Stimulated activated CD4-positive, alpha-beta T cell treated with anti-CD3 and anti-CD28 coated beads, Interleukin-15, amount 100 ng/mL, for 1 hour (primary cell): ENCODE measurements around the gene ITPKA.
"Not testable (repeated sequence)": the region's sequence is repeated elsewhere in the genome, so short reads cannot be mapped to it uniquely, and the experiment has no call there.

Source experiments
- DNase-seq, 2 donors: peaks; one replicate each; pipeline ENCODE4 v3.0.0-alpha.2; 2020; ENCODE audit warnings: low read depth in 1 of 2, low spot score in 1 of 2

Gene ITPKA

DNA sequence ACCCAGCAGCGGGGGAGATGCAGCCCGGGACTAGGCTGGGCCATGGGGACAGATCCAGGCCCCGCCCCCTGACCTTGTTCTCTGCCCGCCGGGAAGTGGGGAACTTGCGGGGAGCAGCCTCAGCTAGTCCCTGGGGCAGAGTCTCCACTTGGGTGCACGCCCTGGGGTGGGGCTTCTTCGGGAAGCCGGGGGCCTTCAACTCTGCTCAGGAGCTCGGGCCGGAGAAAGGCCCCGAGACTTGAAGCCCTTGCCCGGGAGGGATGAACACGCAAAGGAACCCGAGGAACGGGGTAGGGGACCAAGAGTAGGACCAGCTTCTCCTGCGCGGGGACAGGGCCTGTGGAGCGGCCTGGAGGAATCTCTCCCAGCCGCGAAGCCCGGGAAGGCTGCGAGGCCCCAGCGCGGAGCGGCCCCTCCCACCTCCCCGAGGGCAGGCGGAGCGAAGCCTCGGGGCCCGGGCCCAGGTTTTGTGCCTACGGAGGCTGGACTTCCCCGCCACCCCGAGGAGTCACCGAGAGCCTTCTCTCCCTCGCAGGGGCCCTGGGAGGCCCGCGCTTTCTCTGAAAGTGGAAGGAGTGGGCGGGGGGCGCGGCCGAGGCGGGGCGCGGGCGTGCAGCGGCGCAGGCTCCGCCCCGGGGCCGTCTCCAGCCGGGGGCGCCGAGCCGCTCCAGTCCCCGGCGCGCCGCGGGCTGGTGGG is at the start of gene ITPKA:
TSS of gene ITPKA (plus strand) at position 670 of the 697 bp plus-strand sequence. CDS start 54 bp downstream, outside the sequence.
- DNase-seq = peak; percentile 50 to 89

- DNase-seq = no peak
Measured at GRCh38 chr15:41445399-41445798, 48.3 kb upstream of the ITPKA start.

DNA sequence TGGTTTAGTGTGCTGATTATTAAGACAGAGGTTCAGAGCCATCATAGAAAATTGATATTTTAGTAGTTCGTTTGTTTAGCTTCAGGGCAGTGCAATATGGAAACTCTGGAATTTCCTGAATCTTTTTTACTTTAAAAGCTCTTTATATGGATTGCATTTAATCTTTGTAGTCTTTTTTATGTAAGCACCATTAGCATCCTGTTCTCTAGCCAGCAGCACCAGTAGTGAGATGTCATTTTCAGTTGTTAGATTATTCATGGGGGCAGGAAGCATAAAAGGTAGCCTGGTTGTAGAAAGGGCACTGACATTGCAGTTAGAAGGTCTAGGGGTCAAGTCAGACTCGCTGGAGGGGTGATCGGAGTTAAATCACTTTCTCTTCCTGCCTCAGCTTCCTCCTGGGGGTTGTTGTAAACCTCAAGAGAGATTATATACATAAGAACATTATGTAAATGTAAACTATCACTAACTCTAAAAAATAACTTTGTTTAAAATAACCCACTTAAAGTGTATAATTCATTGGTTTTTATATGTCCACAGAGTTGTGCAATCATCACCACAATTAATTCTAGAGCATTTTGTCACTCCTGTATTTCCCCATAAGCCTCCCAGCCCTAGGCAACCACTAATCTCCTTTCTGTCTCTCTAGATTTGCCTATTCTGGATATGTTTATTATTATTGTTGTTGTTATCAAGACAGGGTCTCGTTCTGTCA is 31.4 kb upstream of the ITPKA start:
- no peak for DNase-seq

GRCh38 chr15:41464889-41465580 is 28.6 kb upstream of the ITPKA start:
- no peak for DNase-seq

DNA sequence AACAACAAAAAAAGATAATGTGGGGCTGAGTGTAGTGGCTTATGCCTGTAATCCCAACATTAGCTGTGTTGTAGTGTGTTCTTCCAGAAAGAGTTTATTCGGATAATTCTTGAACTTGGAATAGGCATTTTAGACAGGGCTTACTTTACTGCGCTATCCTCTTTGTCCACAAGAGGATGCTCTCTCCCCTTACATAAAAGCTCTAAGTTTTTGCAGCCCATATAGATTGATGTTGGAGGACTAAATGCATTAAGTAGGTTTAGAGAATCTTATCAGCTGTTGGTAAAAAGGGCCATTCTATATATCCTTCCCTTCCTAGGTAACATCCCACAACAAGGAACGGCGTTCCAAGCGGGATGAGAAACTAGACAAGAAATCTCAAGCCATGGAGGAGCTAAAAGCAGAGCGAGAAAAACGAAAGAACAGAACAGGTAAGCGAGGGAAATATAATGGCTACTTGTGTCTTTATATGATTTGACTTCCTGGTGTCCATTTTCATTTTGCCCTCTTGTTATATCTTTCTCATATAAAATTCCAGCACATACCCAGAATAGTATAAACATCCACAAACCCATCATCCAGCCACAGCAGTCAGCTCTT is 27.8 kb upstream of the ITPKA start:
- no peak for DNase-seq

DNA sequence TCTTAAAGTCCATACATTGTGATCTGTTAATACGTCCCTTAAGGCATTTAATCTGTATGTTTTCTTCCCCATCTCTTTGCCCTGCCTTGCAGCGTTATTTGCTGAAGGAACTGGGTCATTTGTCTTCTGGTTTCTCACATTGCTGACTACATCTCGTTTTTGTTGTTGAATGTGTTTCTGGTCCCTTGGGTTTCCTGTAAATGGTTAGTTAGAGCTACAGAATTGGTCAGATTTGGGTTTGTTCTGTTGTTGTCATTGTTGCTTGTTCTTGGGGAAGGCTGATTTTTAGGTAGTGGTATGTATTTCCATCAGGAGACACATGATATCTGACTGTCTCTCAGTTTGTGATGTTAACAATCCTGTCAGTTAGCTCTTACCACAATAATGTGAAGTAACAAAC is 27.0 kb upstream of the ITPKA start:
- DNase-seq = no peak

- not testable (repeated sequence) for DNase-seq
Measured at GRCh38 chr15:41469644-41470043, 24.0 kb upstream of the ITPKA start.

DNA sequence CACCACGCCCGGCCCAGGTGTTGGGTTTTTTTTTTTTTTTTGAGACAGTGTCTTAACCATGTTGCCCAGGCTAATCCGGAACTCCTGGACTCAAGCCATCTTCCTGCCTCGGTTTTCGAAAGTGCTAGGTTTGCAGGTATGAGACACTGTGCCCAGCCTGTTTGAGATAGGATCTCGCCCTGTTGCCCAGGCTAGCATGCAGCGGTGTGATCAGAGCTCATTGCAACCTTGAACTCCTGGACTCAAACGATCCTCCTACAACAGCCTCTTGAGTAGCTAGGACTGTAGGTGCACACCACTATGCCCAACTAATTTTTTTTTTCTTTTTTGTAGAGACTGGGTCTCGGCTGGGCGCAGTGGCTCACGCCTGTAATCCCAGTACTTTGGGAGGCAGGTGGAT is 20.3 kb upstream of the ITPKA start:
- DNase-seq = no peak

DNA sequence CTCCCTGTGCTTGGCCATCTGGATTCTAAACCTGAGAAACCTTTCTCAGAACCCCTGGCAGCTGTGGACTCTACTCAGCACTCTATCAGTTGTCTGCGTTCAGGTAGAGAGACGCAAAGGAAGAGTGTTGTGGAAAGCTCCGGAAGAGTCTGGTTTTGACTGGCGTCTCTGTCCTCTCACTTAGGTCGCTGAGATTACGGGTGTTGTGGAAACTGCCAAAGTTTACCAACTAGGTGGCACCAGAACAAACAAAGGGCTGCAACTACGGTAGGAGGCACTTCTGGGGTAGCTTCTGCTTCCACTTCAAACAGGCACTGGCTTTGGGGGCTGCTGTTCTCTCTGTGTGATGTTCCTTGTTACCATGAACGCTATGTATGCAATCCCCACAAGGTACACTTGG is 19.2 kb upstream of the ITPKA start:
- DNase-seq = no peak

GRCh38 chr15:41474941-41475340 is 18.7 kb upstream of the ITPKA start:
- no peak for DNase-seq

- DNase-seq = no peak
Measured at GRCh38 chr15:41476416-41477048, 17.1 kb upstream of the ITPKA start.

GRCh38 chr15:41480396-41481140 is 13.1 kb upstream of the ITPKA start:
- DNase-seq = no peak

- DNase-seq = no peak
Measured at GRCh38 chr15:41482110-41482877, 11.4 kb upstream of the ITPKA start.

- DNase-seq = no peak
Measured at GRCh38 chr15:41483115-41483514, 10.6 kb upstream of the ITPKA start.

- no peak for DNase-seq
Measured at GRCh38 chr15:41483519-41483918, 10.2 kb upstream of the ITPKA start.

GRCh38 chr15:41484937-41485625 is 8.6 kb upstream of the ITPKA start:
- DNase-seq = no peak

GRCh38 chr15:41486286-41486685 is 7.4 kb upstream of the ITPKA start:
- DNase-seq = no peak

DNA sequence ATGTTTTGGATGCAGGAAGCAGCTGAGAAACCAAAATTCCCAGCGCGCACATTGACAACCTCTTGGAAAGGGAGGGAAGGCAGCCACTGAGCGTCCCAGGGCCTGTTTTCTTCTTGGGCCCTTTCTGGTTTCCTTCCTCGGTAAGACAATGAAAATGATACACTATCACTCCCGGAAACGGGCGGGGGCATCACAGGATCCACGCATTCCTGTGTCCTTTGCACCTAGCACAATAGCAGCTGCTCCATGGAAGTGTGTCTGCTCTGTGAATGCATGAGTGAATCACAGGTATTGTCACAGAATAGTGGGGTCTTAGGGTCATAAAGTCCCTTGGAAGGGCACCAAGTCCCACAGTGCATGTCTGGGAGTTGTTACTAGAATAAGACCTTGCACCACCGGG is 6.3 kb upstream of the ITPKA start:
- no peak for DNase-seq

DNA sequence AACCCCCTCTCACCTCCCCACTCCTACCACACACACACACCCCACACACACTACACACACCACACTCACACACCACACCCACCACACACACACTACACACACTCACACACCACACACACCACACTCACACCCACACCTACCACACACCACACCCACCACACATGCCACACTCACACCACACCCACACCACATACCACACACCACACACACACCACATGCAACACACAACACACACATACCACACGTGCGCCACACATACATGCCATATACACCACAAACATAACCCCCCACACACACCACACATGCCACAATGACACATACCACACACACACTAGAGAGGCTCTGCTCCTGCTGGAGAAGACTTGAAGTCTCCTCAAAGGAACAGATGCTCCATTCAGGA is 5.9 kb upstream of the ITPKA start:
- no peak for DNase-seq
